Measurements from ENCODE around the gene RAB27A. TPM values are rescaled to one million over a fixed set of nuclear protein-coding genes. Genes with fewer than 3 reads are reported as not detected.

Gene RAB27A
- polyA plus RNA-seq, 1 of the 3 experiments (the other 2 are of a cell fraction): 9.6 TPM

DNA sequence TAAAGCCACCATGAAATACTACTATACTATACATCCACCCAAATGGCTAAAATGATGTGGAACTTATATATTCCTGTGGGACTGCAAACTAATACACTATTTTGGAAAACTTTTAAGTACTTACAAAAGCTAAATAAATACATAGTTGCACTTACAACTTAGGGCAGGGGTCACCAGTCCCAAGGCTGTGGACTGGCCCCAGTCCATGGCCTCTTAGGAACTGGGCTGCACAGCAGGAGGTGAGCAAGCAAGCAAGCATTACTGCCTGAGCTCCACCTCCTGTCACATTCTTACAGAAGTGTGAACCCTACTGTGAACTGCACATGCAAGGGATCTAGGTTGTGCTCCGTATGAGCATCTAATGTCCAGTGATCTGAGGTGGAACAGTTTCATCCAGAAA lies 47.5 kb upstream of the RAB27A start (continued):
- TF ChIP-seq FOSL2 (IDR thresholded peaks at IDR 0.05; ENCODE audit: borderline replicate concordance, low read depth) (no peak), CHD2 (IDR thresholded peaks at IDR 0.05; ENCODE audit: low read length, partially characterized antibody) (no peak), RAD21 (IDR thresholded peaks at IDR 0.05; ENCODE audit: low read length) (no peak)

DNA sequence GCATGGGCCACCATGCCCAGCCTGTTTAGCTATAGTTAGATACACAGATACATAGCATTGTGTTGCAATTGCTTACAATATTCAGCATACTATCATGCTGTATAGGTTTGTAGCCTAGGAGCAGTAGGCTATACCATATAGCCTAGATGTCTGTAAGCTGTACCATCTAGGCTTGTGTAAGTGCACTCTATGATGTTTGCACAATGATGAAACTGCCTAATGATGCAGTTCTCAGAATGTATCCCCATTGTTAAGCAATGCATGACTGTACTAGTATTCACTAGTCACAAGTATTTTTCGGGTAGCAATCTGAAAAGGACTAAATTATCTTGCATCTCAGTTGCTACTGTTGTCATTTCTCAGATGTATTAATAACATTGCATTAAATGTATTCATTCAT lies 45.4 kb upstream of the RAB27A start:
- POLR2A ChIA-PET: interaction anchor here (1.7 kb wide), 1 partner anchor 16 kb away, joined by 4 read pairs; the partner anchor contains the start of genes PIGB and PIGBOS1
- no peaks in the 10 kb centered on the region for H3K4me1 ChIP-seq (ENCODE audit: control insufficient read depth in 1 of 2, insufficient read depth in 2 of 2, low read depth in 1 of 2, low read length in 1 of 2)
- WGBS (ENCODE audit: low lambda C conversion rate): 90% methylated on average over 1 of the region's 1 CpG
- DNase-seq: no peak
- H3K4me3 ChIP-seq (ENCODE audit: low read depth in 2 of 2, low read length in 1 of 2): no peak overlapping the region
- no peaks in the 10 kb centered on the region for H3K27me3 ChIP-seq (ENCODE audit: insufficient read depth)
- no peaks in the 10 kb centered on the region for H3K79me2 ChIP-seq (ENCODE audit: insufficient read depth)
- peaks cover 12 to 31% of the 10 kb centered on the region in 2 experiments for H3K36me3 ChIP-seq (replicated peaks in 1 of 2; ENCODE audit: control insufficient read depth in 1 of 2, insufficient read depth in 2 of 2, low read length in 1 of 2)
- no peak overlapping the region for H3K4me2 ChIP-seq
- TF ChIP-seq TCF12 (IDR thresholded peaks at IDR 0.05) (no peak), EP300 (IDR thresholded peaks at IDR 0.05; ENCODE audit: borderline replicate concordance in 1 of 2, low read depth in 1 of 2, low read length in 1 of 2) (no peak), RAD21 (IDR thresholded peaks at IDR 0.05; ENCODE audit: low read length) (no peak), NFIC (IDR thresholded peaks at IDR 0.05; ENCODE audit: borderline replicate concordance) (no peak), RXRA (IDR thresholded peaks at IDR 0.05; ENCODE audit: borderline replicate concordance, low read depth) (no peak)
- TF ChIP-seq, protein P1, sequence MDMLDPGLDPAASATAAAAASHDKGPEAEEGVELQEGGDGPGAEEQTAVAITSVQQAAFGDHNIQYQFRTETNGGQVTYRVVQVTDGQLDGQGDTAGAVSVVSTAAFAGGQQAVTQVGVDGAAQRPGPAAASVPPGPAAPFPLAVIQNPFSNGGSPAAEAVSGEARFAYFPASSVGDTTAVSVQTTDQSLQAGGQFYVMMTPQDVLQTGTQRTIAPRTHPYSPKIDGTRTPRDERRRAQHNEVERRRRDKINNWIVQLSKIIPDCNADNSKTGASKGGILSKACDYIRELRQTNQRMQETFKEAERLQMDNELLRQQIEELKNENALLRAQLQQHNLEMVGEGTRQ (IDR thresholded peaks at IDR 0.05; ENCODE audit: borderline replicate concordance, low read depth, low read length): no peak
- no peaks in the 10 kb centered on the region for H3K9me3 ChIP-seq
- no peaks in the 10 kb centered on the region for H3F3A ChIP-seq (replicated peaks; ENCODE audit: insufficient read depth)
- H4K20me1 ChIP-seq (ENCODE audit: insufficient read depth): no peaks in the 10 kb centered on the region
- H3K27ac ChIP-seq (ENCODE audit: low read depth in 2 of 2, low read length in 1 of 2): no peak overlapping the region
- no peaks in the 10 kb centered on the region for H3K9me2 ChIP-seq
- CTCF ChIA-PET: interaction anchor here (0.6 to 1.7 kb wide), 3 partner anchors 9 to 105 kb away, joined by 3 to 4 read pairs (median 4); partner anchors contain the start of genes PIGB and PIGBOS1
- no peak overlapping the region for H3K9ac ChIP-seq
- H2AFZ ChIP-seq (ENCODE audit: low read depth): no peak overlapping the region

DNA sequence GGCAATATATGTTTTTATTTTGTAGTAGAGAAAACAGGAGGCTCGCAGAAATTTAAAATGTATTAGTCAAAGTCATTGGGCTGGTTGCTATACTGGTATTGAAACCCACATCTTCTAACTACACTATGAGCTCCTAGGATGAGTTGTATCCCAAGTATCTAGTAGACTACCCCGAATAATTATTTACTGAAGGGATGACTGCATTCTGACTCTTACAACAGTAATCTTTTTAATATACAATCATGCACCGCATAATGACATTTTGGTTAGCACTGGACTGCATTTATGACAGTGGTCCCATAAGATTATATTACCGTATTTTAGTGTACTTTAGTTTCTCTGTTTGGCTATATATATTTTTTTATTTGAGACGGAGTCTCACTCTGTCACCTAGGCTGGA lies 44.8 kb upstream of the RAB27A start:
- H2AFZ ChIP-seq (ENCODE audit: low read depth): no peak overlapping the region
- no peaks in the 10 kb centered on the region for H3F3A ChIP-seq (replicated peaks; ENCODE audit: insufficient read depth)
- H3K27ac ChIP-seq (ENCODE audit: low read depth in 2 of 2, low read length in 1 of 2): no peak overlapping the region
- no peaks in the 10 kb centered on the region for H4K20me1 ChIP-seq (ENCODE audit: insufficient read depth)
- ChIA-PET POLR2A (interaction anchor here (1.7 kb wide), 1 partner anchor 16 kb away, joined by 4 read pairs; the partner anchor contains the start of genes PIGB and PIGBOS1), CTCF (interaction anchor here (1.1 to 1.7 kb wide), 2 partner anchors 10 to 105 kb away, joined by 4 read pairs; no protein-coding TSS in a partner anchor)
- WGBS (ENCODE audit: low lambda C conversion rate): 90% methylated on average over 5 of the region's 5 CpGs
- TF ChIP-seq YY1 (IDR thresholded peaks at IDR 0.05; ENCODE audit: low read depth) (no peak), EZH2phosphoT487 (IDR thresholded peaks at IDR 0.05; ENCODE audit: borderline replicate concordance, low read depth) (no peak), GABPA (IDR thresholded peaks at IDR 0.05; ENCODE audit: low read depth) (no peak), TEAD4 (IDR thresholded peaks at IDR 0.05; ENCODE audit: borderline replicate concordance, insufficient read depth) (no peak), TAF1 (IDR thresholded peaks at IDR 0.05; ENCODE audit: borderline replicate concordance, low read depth, low read length) (no peak), POLR2AphosphoS5 (IDR thresholded peaks at IDR 0.05; ENCODE audit: low read depth, low read length) (no peak), CHD2 (IDR thresholded peaks at IDR 0.05; ENCODE audit: low read length, partially characterized antibody) (no peak), JUND (IDR thresholded peaks at IDR 0.05) (no peak), RAD21 (IDR thresholded peaks at IDR 0.05; ENCODE audit: low read length) (no peak), MEF2A (IDR thresholded peaks at IDR 0.05; ENCODE audit: borderline replicate concordance, low read depth) (no peak), TCF12 (IDR thresholded peaks at IDR 0.05) (no peak), ELF1 (IDR thresholded peaks at IDR 0.05) (no peak), MXI1 (IDR thresholded peaks at IDR 0.05; ENCODE audit: low read depth, low read length) (no peak), NFIC (IDR thresholded peaks at IDR 0.05; ENCODE audit: borderline replicate concordance) (no peak)
- TF ChIP-seq, protein P2, sequence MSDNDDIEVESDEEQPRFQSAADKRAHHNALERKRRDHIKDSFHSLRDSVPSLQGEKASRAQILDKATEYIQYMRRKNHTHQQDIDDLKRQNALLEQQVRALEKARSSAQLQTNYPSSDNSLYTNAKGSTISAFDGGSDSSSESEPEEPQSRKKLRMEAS (IDR thresholded peaks at IDR 0.05; ENCODE audit: low read depth): no peak
- TF ChIP-seq, protein P3, sequence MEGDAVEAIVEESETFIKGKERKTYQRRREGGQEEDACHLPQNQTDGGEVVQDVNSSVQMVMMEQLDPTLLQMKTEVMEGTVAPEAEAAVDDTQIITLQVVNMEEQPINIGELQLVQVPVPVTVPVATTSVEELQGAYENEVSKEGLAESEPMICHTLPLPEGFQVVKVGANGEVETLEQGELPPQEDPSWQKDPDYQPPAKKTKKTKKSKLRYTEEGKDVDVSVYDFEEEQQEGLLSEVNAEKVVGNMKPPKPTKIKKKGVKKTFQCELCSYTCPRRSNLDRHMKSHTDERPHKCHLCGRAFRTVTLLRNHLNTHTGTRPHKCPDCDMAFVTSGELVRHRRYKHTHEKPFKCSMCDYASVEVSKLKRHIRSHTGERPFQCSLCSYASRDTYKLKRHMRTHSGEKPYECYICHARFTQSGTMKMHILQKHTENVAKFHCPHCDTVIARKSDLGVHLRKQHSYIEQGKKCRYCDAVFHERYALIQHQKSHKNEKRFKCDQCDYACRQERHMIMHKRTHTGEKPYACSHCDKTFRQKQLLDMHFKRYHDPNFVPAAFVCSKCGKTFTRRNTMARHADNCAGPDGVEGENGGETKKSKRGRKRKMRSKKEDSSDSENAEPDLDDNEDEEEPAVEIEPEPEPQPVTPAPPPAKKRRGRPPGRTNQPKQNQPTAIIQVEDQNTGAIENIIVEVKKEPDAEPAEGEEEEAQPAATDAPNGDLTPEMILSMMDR (IDR thresholded peaks at IDR 0.05): no peak
- TF ChIP-seq, protein P4, sequence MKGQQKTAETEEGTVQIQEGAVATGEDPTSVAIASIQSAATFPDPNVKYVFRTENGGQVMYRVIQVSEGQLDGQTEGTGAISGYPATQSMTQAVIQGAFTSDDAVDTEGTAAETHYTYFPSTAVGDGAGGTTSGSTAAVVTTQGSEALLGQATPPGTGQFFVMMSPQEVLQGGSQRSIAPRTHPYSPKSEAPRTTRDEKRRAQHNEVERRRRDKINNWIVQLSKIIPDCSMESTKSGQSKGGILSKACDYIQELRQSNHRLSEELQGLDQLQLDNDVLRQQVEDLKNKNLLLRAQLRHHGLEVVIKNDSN (IDR thresholded peaks at IDR 0.05; ENCODE audit: borderline replicate concordance, low read depth): no peak
- H3K9me3 ChIP-seq: no peaks in the 10 kb centered on the region
- no peak for DNase-seq
- H3K9ac ChIP-seq: no peak overlapping the region
- no peaks in the 10 kb centered on the region for H3K9me2 ChIP-seq
- H3K4me1 ChIP-seq (ENCODE audit: control insufficient read depth in 1 of 2, insufficient read depth in 2 of 2, low read depth in 1 of 2, low read length in 1 of 2): no peaks in the 10 kb centered on the region
- H3K4me2 ChIP-seq: no peak overlapping the region
- peaks cover 10 to 28% of the 10 kb centered on the region in 2 experiments for H3K36me3 ChIP-seq (replicated peaks in 1 of 2; ENCODE audit: control insufficient read depth in 1 of 2, insufficient read depth in 2 of 2, low read length in 1 of 2)
- no peaks in the 10 kb centered on the region for H3K79me2 ChIP-seq (ENCODE audit: insufficient read depth)
- H3K4me3 ChIP-seq (ENCODE audit: low read depth in 2 of 2, low read length in 1 of 2): no peak overlapping the region
- H3K27me3 ChIP-seq (ENCODE audit: insufficient read depth): no peaks in the 10 kb centered on the region
